ENCODE measurements around the gene HOATZ. TPM values are rescaled to one million over a fixed set of nuclear protein-coding genes. Genes with fewer than 3 reads are reported as not detected.

The HOATZ gene
- total RNA-seq: not detected in 2 replicates

DNA sequence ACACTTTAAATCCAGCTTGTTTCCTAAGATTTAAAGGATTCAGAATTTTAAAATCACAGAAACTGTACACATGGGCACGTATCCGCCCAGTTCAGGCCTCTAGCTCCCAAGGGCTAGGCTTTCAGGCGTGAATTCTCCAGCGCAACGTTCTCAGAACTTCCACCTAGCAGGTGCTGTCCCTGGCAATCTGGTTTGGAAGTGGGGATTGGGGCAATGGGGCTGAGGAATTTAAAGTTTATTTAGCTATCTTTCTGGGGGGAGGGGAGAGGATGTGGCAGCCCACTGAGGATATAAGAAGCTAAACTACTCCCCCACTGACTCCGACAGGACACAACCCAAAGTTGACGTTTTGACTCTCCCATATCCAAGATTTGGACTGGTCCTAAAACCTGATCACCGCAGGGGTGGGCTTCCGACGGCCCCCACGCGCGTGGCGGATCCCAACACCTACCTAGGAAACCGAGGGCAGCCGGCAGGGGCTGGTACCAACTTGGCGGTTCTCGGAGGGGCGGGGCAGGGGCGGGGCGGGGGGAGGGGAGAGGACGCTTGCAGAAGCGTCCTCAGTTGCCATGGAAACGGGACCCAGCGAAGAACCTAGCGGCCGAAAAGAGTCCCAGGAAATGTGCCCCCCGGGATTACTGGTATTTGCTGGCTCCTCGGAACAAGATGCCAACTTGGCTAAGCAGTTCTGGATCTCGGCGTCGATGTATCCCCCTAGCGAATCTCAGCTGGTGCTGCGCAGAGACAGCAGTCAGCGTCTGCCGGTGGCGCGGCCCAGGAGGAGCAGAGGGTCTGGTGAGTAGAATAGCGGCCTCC, at the start of gene HOATZ:
Gene HOATZ, plus strand, starts transcription at position 563 of the 816 bp plus-strand sequence. Its CDS starts 7 bp downstream, at position 570.
- Histone ChIP-seq H3K27me3 (ENCODE audit: insufficient read depth, low read length) (no peaks in the 10 kb centered on the region), H3K4me1 (ENCODE audit: insufficient read depth, low read length) (no peaks in the 10 kb centered on the region), H3K36me3 (ENCODE audit: insufficient read depth, low read length) (no peaks in the 10 kb centered on the region), H3K4me2 (ENCODE audit: insufficient read depth, low read length) (peak within 1 kb of the TSS; percentile 64), H3K4me3 (ENCODE audit: insufficient read depth, low read length) (peak within 1 kb of the TSS; percentile 48), H2AFZ (ENCODE audit: low read length) (peak within 1 kb of the TSS; percentile 50), H3K79me2 (ENCODE audit: insufficient read depth, low read length) (no peaks in the 10 kb centered on the region), H3K9me3 (ENCODE audit: low read depth, low read length) (no peaks in the 10 kb centered on the region), H3K27ac (ENCODE audit: low read depth, low read length) (no peak within 1 kb of the TSS), H4K20me1 (ENCODE audit: insufficient read depth, low read length) (no peaks in the 10 kb centered on the region)
- peak; percentile 7 for TF ChIP-seq CTCF (IDR thresholded peaks at IDR 0.05; ENCODE audit: extremely low read depth, low read depth, low read length)
- DNase-seq (ENCODE audit: insufficient read length, low spot score, missing footprints): peak; percentile 91

GRCh38 chr11:111465400-111465799, 49.2 kb upstream of the HOATZ start:
- H2AFZ ChIP-seq (ENCODE audit: low read length): no peak overlapping the region
- H3K36me3 ChIP-seq (ENCODE audit: insufficient read depth, low read length): no peaks in the 10 kb centered on the region
- no peaks in the 10 kb centered on the region for H3K27me3 ChIP-seq (ENCODE audit: insufficient read depth, low read length)
- no peak overlapping the region for H3K27ac ChIP-seq (ENCODE audit: low read depth, low read length)
- H3K9me3 ChIP-seq (ENCODE audit: low read depth, low read length): no peaks in the 10 kb centered on the region
- H3K4me3 ChIP-seq (ENCODE audit: insufficient read depth, low read length): no peak overlapping the region
- no peaks in the 10 kb centered on the region for H4K20me1 ChIP-seq (ENCODE audit: insufficient read depth, low read length)
- no peak for DNase-seq (ENCODE audit: insufficient read length, low spot score, missing footprints)
- no peak overlapping the region for H3K4me2 ChIP-seq (ENCODE audit: insufficient read depth, low read length)
- TF ChIP-seq CTCF (IDR thresholded peaks at IDR 0.05; ENCODE audit: extremely low read depth, low read depth, low read length): no peak
- H3K4me1 ChIP-seq (ENCODE audit: insufficient read depth, low read length): peaks cover 9% of the 10 kb centered on the region
- no peaks in the 10 kb centered on the region for H3K79me2 ChIP-seq (ENCODE audit: insufficient read depth, low read length)

- H3K36me3 ChIP-seq (ENCODE audit: insufficient read depth, low read length): no peaks in the 10 kb centered on the region
- DNase-seq (ENCODE audit: insufficient read length, low spot score, missing footprints): no peak
- H3K4me1 ChIP-seq (ENCODE audit: insufficient read depth, low read length): peaks cover 9% of the 10 kb centered on the region
- TF ChIP-seq CTCF (IDR thresholded peaks at IDR 0.05; ENCODE audit: extremely low read depth, low read depth, low read length): no peak
- H3K27ac ChIP-seq (ENCODE audit: low read depth, low read length): no peak overlapping the region
- H3K4me3 ChIP-seq (ENCODE audit: insufficient read depth, low read length): no peak overlapping the region
- no peaks in the 10 kb centered on the region for H3K27me3 ChIP-seq (ENCODE audit: insufficient read depth, low read length)
- no peaks in the 10 kb centered on the region for H3K9me3 ChIP-seq (ENCODE audit: low read depth, low read length)
- H2AFZ ChIP-seq (ENCODE audit: low read length): no peak overlapping the region
- H4K20me1 ChIP-seq (ENCODE audit: insufficient read depth, low read length): no peaks in the 10 kb centered on the region
- no peaks in the 10 kb centered on the region for H3K79me2 ChIP-seq (ENCODE audit: insufficient read depth, low read length)
- H3K4me2 ChIP-seq (ENCODE audit: insufficient read depth, low read length): no peak overlapping the region
Observed at GRCh38 chr11:111466615-111467014, 48.0 kb upstream of the HOATZ start.

GRCh38 chr11:111469200-111469599, 45.4 kb upstream of the HOATZ start:
- Histone ChIP-seq H3K4me3 (ENCODE audit: insufficient read depth, low read length) (no peak overlapping the region), H3K4me1 (ENCODE audit: insufficient read depth, low read length) (peaks cover 9% of the 10 kb centered on the region), H4K20me1 (ENCODE audit: insufficient read depth, low read length) (no peaks in the 10 kb centered on the region), H2AFZ (ENCODE audit: low read length) (no peak overlapping the region), H3K36me3 (ENCODE audit: insufficient read depth, low read length) (no peaks in the 10 kb centered on the region), H3K4me2 (ENCODE audit: insufficient read depth, low read length) (no peak overlapping the region), H3K27ac (ENCODE audit: low read depth, low read length) (no peak overlapping the region), H3K27me3 (ENCODE audit: insufficient read depth, low read length) (no peaks in the 10 kb centered on the region), H3K79me2 (ENCODE audit: insufficient read depth, low read length) (no peaks in the 10 kb centered on the region), H3K9me3 (ENCODE audit: low read depth, low read length) (no peaks in the 10 kb centered on the region)
- no peak for DNase-seq (ENCODE audit: insufficient read length, low spot score, missing footprints)
- TF ChIP-seq CTCF (IDR thresholded peaks at IDR 0.05; ENCODE audit: extremely low read depth, low read depth, low read length): no peak
